HepG2 (cell line): ENCODE results near the gene SLC22A23. TPM values are rescaled to one million over a fixed set of nuclear protein-coding genes. Genes with fewer than 3 reads are reported as not detected.

Experiments
- AHR ChIP-seq: IDR thresholded peaks from 2 replicates; pipeline ENCODE4 v1.6.1; 2018; ENCODE audit warnings: missing genetic modification reagents, missing compliant biosample characterization
- ATF1 ChIP-seq: IDR thresholded peaks from 2 replicates; pipeline ENCODE4 v1.6.1; 2016; ENCODE audit warnings: mild to moderate bottlenecking, control low read depth
- HOXA3 ChIP-seq: sonication (generic); formaldehyde crosslinking; IDR thresholded peaks from 2 replicates; pipeline ENCODE4 v1.5.0; 2020; ENCODE audit warnings: missing genetic modification reagents
- KLF6 ChIP-seq: IDR thresholded peaks from 2 replicates; pipeline ENCODE4 v1.8.0; 2016; ENCODE audit warnings: missing biosample characterization, missing genetic modification reagents
- MAF1 ChIP-seq: sonication (generic); formaldehyde crosslinking; IDR thresholded peaks from 2 replicates; pipeline ENCODE4 v1.5.0; 2020; ENCODE audit warnings: missing genetic modification reagents, borderline replicate concordance
- MED1 ChIP-seq: sonication (generic); formaldehyde crosslinking; IDR thresholded peaks from 2 replicates; pipeline ENCODE4 v1.4.0; 2020; ENCODE audit warnings: missing genetic modification reagents
- MEF2D ChIP-seq: sonication (generic); formaldehyde crosslinking; IDR thresholded peaks from 2 replicates; pipeline ENCODE4 v1.5.1; 2020; ENCODE audit warnings: mild to moderate bottlenecking, missing genetic modification reagents
- MEIS2 ChIP-seq: sonication (generic); formaldehyde crosslinking; IDR thresholded peaks from 2 replicates; pipeline ENCODE4 v1.9.0; 2021; ENCODE audit warnings: mild to moderate bottlenecking, missing genetic modification reagents
- PCBP1 ChIP-seq: fragments of 200-400 bp; formaldehyde crosslinking; IDR thresholded peaks from 2 replicates; pipeline ENCODE4 v1.6.1; 2017; ENCODE audit warnings: mild to moderate bottlenecking, low read depth, low read length, borderline replicate concordance
- REL ChIP-seq: sonication (generic); formaldehyde crosslinking; conservative IDR thresholded peaks from 2 replicates; pipeline ENCODE4 v1.8.0; 2022; ENCODE audit warnings: mild to moderate bottlenecking, missing genetic modification reagents, moderate library complexity
- RFX5 ChIP-seq: IDR thresholded peaks from 2 replicates; pipeline ENCODE4 v1.6.1; 2011; ENCODE audit warnings: low read depth, low read length, improper control_type of control experiment
- SIN3A ChIP-seq: IDR thresholded peaks from 2 replicates; pipeline ENCODE4 v1.6.1; 2011; ENCODE audit warnings: low read depth, mild to moderate bottlenecking, control low read depth, low read length, borderline replicate concordance
- SKIL ChIP-seq: sonication (generic); formaldehyde crosslinking; IDR thresholded peaks from 2 replicates; pipeline ENCODE4 v1.8.0; 2022; ENCODE audit warnings: missing genetic modification reagents, mild to moderate bottlenecking, moderate library complexity, borderline replicate concordance
- TCF12 ChIP-seq, 2 experiments: fragments of 450-650 bp in 1 of 2; sonication (generic) in 1 of 2; formaldehyde crosslinking in 1 of 2; IDR thresholded peaks; 2 replicates each; pipeline versions ENCODE4 v1.6.1 to v1.8.0; 2017 to 2022; ENCODE audit warnings: antibody characterized with exemption in 1 of 2, mild to moderate bottlenecking in 1 of 2, missing genetic modification reagents in 1 of 2, moderate library complexity in 1 of 2
- THRA ChIP-seq: sonication (generic); formaldehyde crosslinking; IDR thresholded peaks from 2 replicates; pipeline ENCODE4 v1.4.0; 2020; ENCODE audit warnings: missing genetic modification reagents, borderline replicate concordance
- ZBTB7B ChIP-seq: sonication (generic); formaldehyde crosslinking; IDR thresholded peaks from 2 replicates; pipeline ENCODE4 v1.4.0; 2020; ENCODE audit warnings: missing genetic modification reagents
- ZMYM2 ChIP-seq: sonication (generic); formaldehyde crosslinking; IDR thresholded peaks from 2 replicates; pipeline ENCODE4 v1.8.0; 2022; ENCODE audit warnings: mild to moderate bottlenecking, missing genetic modification reagents
- ZNF33B ChIP-seq: sonication (generic); formaldehyde crosslinking; IDR thresholded peaks from 2 replicates; pipeline ENCODE4 v1.5.1; 2020; ENCODE audit warnings: mild to moderate bottlenecking, missing genetic modification reagents
- ZNF362 ChIP-seq: sonication (generic); formaldehyde crosslinking; IDR thresholded peaks from 2 replicates; pipeline ENCODE4 v1.4.0; 2020; ENCODE audit warnings: missing genetic modification reagents, mild to moderate bottlenecking, borderline replicate concordance
- ZNF367 ChIP-seq: sonication (generic); formaldehyde crosslinking; IDR thresholded peaks from 2 replicates; pipeline ENCODE4 v1.4.0; 2020; ENCODE audit warnings: missing genetic modification reagents, borderline replicate concordance
- polyA plus RNA-seq, 8 experiments: library from polyadenylated mRNA; depleted of rRNA in 3 of 8; stranded (reverse) in 7 of 8; unstranded in 1 of 8; fragments of >200 nt; fragmentation: Illumina TruSeq in 4 of 8; extraction: Trizol in 4 of 8; gene quantifications; 2 replicates each; pipeline versions ENCODE4 v1.2.1 to v1.2.3, GENCODE V29; 2011 to 2016; ENCODE audit warnings: low read depth in 4 of 8, missing spikeins in 1 of 8, mixed read lengths in 1 of 8; ENCODE audit not compliant: insufficient read depth in 1 of 8
- total RNA-seq, 5 experiments: library from RNA; depleted of rRNA; stranded (reverse); fragments of >200 nt; fragmentation: Illumina TruSeq; extraction: Trizol; gene quantifications; 2 replicates each; pipeline ENCODE4 v1.2.3, GENCODE V29; 2016; ENCODE audit warnings: low read depth in 1 of 5
- TF ChIP-seq, protein P1 (sequence below): sonication (generic); formaldehyde crosslinking; IDR thresholded peaks from 2 replicates; pipeline ENCODE4 v1.8.1; 2023; ENCODE audit warnings: mild to moderate bottlenecking, inconsistent platforms, moderate library complexity, missing genetic modification reagents, borderline replicate concordance
- TF ChIP-seq, protein P2 (sequence below): sonication (generic); formaldehyde crosslinking; IDR thresholded peaks from 2 replicates; pipeline ENCODE4 v1.4.0; 2020; ENCODE audit warnings: mild to moderate bottlenecking, missing genetic modification reagents

The SLC22A23 gene
- total and polyA plus RNA-seq, 2 of the 13 experiments (the other 11 are each of a cell fraction or from before 2014, with no cell fraction given) = 11.8 to 17.5 TPM

GRCh38 chr6:3247255-3248146, 209.3 kb downstream of the SLC22A23 start (continued):
- TF ChIP-seq, protein P1, sequence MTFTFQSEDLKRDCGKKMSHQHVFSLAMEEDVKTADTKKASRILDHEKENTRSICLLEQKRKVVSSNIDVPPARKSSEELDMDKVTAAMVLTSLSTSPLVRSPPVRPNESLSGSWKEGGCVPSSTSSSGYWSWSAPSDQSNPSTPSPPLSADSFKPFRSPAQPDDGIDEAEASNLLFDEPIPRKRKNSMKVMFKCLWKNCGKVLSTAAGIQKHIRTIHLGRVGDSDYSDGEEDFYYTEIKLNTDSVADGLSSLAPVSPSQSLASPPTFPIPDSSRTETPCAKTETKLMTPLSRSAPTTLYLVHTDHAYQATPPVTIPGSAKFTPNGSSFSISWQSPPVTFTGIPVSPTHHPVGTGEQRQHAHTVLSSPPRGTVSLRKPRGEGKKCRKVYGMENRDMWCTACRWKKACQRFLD (CRISPR knock-in tag) = 0 out of 2 replicates have a peak, but pooled peaks have one; percentile 49
- TF ChIP-seq MEIS2 (CRISPR knock-in tag) (peak; percentile 60), HOXA3 (CRISPR knock-in tag) (peak; percentile 54; the same call in 1 of the 2 replicates), RFX5 (no peak), MED1 (CRISPR knock-in tag) (peak; percentile 39; the same call in 1 of the 2 replicates), KLF6 (no peak), TCF12 (IDR thresholded peaks at IDR 0.05) (no peak), TCF12 (CRISPR knock-in tag; IDR thresholded peaks at IDR 0.05) (no peak), AHR (CRISPR knock-in tag) (no peak), ZNF362 (no peak), ZMYM2 (CRISPR knock-in tag) (no peak), ZNF33B (CRISPR knock-in tag) (no peak), PCBP1 (no peak), MEF2D (CRISPR knock-in tag) (no peak), MAF1 (CRISPR knock-in tag) (peak; percentile 85; the same call in 1 of the 2 replicates), REL (CRISPR knock-in tag) (no peak), SIN3A (no peak), SKIL (CRISPR knock-in tag) (no peak), THRA (CRISPR knock-in tag) (no peak), ZBTB7B (CRISPR knock-in tag) (peak; percentile 67), ATF1 (CRISPR knock-in tag) (no peak), ZNF367 (CRISPR knock-in tag) (no peak)
- TF ChIP-seq, protein P2, sequence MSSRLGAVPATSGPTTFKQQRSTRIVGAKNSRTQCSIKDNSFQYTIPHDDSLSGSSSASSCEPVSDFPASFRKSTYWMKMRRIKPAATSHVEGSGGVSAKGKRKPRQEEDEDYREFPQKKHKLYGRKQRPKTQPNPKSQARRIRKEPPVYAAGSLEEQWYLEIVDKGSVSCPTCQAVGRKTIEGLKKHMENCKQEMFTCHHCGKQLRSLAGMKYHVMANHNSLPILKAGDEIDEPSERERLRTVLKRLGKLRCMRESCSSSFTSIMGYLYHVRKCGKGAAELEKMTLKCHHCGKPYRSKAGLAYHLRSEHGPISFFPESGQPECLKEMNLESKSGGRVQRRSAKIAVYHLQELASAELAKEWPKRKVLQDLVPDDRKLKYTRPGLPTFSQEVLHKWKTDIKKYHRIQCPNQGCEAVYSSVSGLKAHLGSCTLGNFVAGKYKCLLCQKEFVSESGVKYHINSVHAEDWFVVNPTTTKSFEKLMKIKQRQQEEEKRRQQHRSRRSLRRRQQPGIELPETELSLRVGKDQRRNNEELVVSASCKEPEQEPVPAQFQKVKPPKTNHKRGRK (CRISPR knock-in tag) = no peak
